Karpas-422 (cell line): ENCODE measurements around the gene LRRC8A. TPM values are rescaled to one million over a fixed set of nuclear protein-coding genes. Genes with fewer than 3 reads are reported as not detected.
"Not testable (repeated sequence)": the region's sequence is repeated elsewhere in the genome, so short reads cannot be mapped to it uniquely, and the experiment has no call there.

ENCODE experiments used
- DNase-seq: peaks from one replicate; pipeline ENCODE4 v3.0.0-alpha.2; 2015
- H2AFZ ChIP-seq: fragments of 200-600 bp; sonication (generic); 2 replicates; pipeline ENCODE4 v1.6.1; 2014; ENCODE audit warnings: antibody characterized with exemption, low read length, mixed read lengths
- H3K27ac ChIP-seq: fragments of 200-600 bp; sonication (generic); 2 replicates; pipeline ENCODE4 v1.5.1; 2014; ENCODE audit warnings: mild to moderate bottlenecking, low read length, moderate library complexity
- H3K27me3 ChIP-seq: fragments of 200-600 bp; sonication (generic); 2 replicates; pipeline ENCODE4 v1.6.1; 2014; ENCODE audit warnings: low read length, mixed read lengths
- H3K36me3 ChIP-seq: fragments of 200-600 bp; sonication (generic); 2 replicates; pipeline ENCODE4 v1.6.1; 2014; ENCODE audit warnings: low read length, mixed read lengths; ENCODE audit not compliant: insufficient read depth
- H3K4me1 ChIP-seq: fragments of 200-600 bp; sonication (generic); 2 replicates; pipeline ENCODE4 v1.6.1; 2014; ENCODE audit warnings: mild to moderate bottlenecking, low read length, mixed read lengths
- H3K4me2 ChIP-seq: fragments of 200-600 bp; sonication (generic); 2 replicates; pipeline ENCODE4 v1.6.1; 2014; ENCODE audit warnings: low read length, low read depth, mild to moderate bottlenecking; ENCODE audit not compliant: poor library complexity, severe bottlenecking
- H3K4me3 ChIP-seq: fragments of 200-600 bp; sonication (generic); 2 replicates; pipeline ENCODE4 v1.5.1; 2014; ENCODE audit warnings: mild to moderate bottlenecking, antibody characterized with exemption, low read length, mixed read lengths
- H3K79me2 ChIP-seq: fragments of 200-600 bp; sonication (generic); 2 replicates; pipeline ENCODE4 v1.6.1; 2014; ENCODE audit warnings: mild to moderate bottlenecking, low read length, mixed read lengths
- H3K9ac ChIP-seq: fragments of 200-600 bp; sonication (generic); 2 replicates; pipeline ENCODE4 v1.6.0; 2014; ENCODE audit warnings: low read length
- H3K9me2 ChIP-seq: fragments of 200-600 bp; sonication (generic), shearing (Covaris generic); replicated peaks from 2 replicates; pipeline ENCODE4 v1.6.0; 2014; ENCODE audit warnings: mild to moderate bottlenecking, low read length, moderate library complexity; ENCODE audit not compliant: insufficient read depth
- H3K9me3 ChIP-seq: fragments of 300-700, 200-600 bp; sonication (generic); 2 replicates; pipeline ENCODE4 v1.6.1; 2014; ENCODE audit warnings: low read length, mixed read lengths
- H4K20me1 ChIP-seq: fragments of 200-600 bp; sonication (generic); 2 replicates; pipeline ENCODE4 v1.6.1; 2014; ENCODE audit warnings: mild to moderate bottlenecking, antibody characterized with exemption, low read length, low read depth; ENCODE audit not compliant: insufficient read depth
- total RNA-seq: library from RNA; depleted of rRNA; stranded (reverse); fragments of >200 nt; shearing (Covaris generic); gene quantifications from 2 replicates; pipeline ENCODE4 v1.2.3, GENCODE V29; 2014; ENCODE audit warnings: low replicate concordance

The LRRC8A gene
- total RNA-seq, 1 experiment from 2014 or later, result 6.3 TPM

DNA sequence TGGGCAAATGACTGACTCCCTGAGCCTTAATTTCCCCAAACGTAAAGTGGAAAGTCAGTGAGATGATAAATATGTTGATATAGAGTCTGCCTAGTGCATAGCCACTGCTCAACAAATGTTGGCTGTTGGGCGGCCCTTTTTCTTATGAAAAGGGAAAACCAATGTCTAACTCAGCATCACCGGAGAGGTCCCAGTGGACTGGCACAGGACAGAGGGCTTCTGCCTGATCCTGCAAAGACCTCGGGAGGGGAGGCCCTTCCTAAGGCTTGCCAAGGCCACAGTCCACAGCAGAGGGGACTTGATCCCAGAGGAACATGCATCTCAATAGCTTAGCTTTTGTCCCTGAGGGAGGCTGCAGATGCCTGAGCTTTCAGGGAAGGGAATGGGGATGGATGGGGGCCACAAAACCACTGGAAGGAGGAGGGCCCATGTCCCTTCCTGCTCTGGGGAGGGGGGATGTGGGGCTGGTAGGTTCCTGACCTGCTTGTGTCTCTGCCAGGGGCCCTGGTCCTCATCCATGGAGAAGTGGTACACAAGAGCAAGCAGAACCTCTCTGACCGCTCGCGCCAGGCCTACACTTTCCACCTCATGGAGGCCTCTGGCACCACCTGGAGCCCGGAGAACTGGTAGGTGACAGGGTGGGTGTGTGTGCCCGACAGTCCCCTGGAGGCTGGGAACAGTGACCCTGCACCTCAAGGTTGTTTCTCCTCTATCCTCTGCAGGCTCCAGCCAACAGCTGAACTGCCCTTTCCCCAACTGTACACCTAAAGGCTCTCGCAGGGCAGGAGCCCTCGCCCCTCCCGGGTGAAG lies 59.2 kb downstream of the LRRC8A start:
- no peaks in the 10 kb centered on the region for H3K9me3 ChIP-seq
- DNase-seq, result no peak
- no peak overlapping the region for H3K27ac ChIP-seq
- no peaks in the 10 kb centered on the region for H3K36me3 ChIP-seq
- H3K4me3 ChIP-seq, result no peak overlapping the region
- H3K9ac ChIP-seq, result no peak overlapping the region
- H2AFZ ChIP-seq, result no peak overlapping the region
- H3K9me2 ChIP-seq, result no peaks in the 10 kb centered on the region
- no peaks in the 10 kb centered on the region for H4K20me1 ChIP-seq
- H3K27me3 ChIP-seq, result no peaks in the 10 kb centered on the region
- peaks cover 2% of the 10 kb centered on the region for H3K4me1 ChIP-seq
- peaks cover 6% of the 10 kb centered on the region for H3K79me2 ChIP-seq
- H3K4me2 ChIP-seq, result no peak overlapping the region

- Histone ChIP-seq H3K4me1 (peaks cover 18% of the 10 kb centered on the region), H3K36me3 (no peaks in the 10 kb centered on the region), H3K9ac (no peak overlapping the region), H3K9me3 (no peaks in the 10 kb centered on the region), H4K20me1 (no peaks in the 10 kb centered on the region), H3K9me2 (no peaks in the 10 kb centered on the region), H2AFZ (no peak overlapping the region), H3K27me3 (no peaks in the 10 kb centered on the region), H3K27ac (no peak overlapping the region), H3K79me2 (peaks cover 28% of the 10 kb centered on the region), H3K4me2 (no peak overlapping the region), H3K4me3 (no peak overlapping the region)
- DNase-seq, result no peak
These were observed 62.1 kb downstream of the LRRC8A start for GRCh38 chr9:128943832-128944620.

GRCh38 chr9:128944966-128945365 lies 63.0 kb downstream of the LRRC8A start:
- not testable (repeated sequence) for H3K27ac ChIP-seq, H3K4me2 ChIP-seq, H3K9me2 ChIP-seq, H3K9me3 ChIP-seq, H3K27me3 ChIP-seq, H3K9ac ChIP-seq, H3K36me3 ChIP-seq, DNase-seq, H2AFZ ChIP-seq, H3K4me3 ChIP-seq, H4K20me1 ChIP-seq
- peaks cover 19% of the 10 kb centered on the region for H3K4me1 ChIP-seq
- peaks cover 35% of the 10 kb centered on the region for H3K79me2 ChIP-seq

DNA sequence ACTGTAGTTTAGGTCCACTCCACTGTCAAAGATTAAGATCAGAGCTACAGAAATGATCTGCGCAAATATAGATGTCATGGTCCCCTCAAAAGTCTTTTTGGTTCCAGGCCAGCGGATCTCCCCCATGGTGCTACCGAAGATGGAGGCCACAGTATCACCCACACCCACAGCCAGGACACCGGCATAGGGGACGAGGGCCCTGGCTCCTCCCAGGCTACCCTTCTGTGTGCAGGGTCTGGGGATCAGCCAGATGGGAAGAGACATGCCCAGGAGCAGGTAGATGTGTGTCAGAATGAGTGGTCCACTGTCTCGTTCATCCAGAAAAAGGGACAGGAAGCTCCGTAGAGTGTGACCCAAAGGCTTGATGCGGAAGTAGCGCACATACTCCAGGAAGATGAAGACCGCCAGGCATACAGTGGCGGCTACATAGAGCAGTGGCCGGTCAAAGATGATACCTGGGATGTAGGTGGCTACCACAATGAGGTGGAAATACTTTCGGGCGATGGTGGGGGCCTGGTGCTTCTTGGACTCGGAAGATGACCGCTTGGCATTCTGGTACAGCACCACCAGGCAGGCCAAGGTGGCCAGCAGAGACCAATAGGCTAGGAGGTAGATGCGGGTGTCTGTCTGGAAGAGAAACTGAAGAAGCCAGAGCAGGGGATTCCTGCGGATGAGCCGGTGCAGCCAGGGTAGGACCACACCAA lies 64.0 kb downstream of the LRRC8A start:
- Histone ChIP-seq H3K9me3 (no peaks in the 10 kb centered on the region), H3K9ac (peak overlapping the region; percentile 97), H3K27ac (no peak overlapping the region), H3K27me3 (no peaks in the 10 kb centered on the region), H3K4me1 (peaks cover 19% of the 10 kb centered on the region), H2AFZ (no peak overlapping the region), H3K79me2 (peaks cover 35% of the 10 kb centered on the region), H4K20me1 (no peaks in the 10 kb centered on the region), H3K4me3 (peak overlapping the region; percentile 97; the same call in 1 of the 2 replicates), H3K36me3 (0 out of 2 replicates have a peak, but pooled peaks cover 3% of the 10 kb centered on the region), H3K4me2 (peak overlapping the region; percentile 98), H3K9me2 (no peaks in the 10 kb centered on the region)
- no peak for DNase-seq

DNA sequence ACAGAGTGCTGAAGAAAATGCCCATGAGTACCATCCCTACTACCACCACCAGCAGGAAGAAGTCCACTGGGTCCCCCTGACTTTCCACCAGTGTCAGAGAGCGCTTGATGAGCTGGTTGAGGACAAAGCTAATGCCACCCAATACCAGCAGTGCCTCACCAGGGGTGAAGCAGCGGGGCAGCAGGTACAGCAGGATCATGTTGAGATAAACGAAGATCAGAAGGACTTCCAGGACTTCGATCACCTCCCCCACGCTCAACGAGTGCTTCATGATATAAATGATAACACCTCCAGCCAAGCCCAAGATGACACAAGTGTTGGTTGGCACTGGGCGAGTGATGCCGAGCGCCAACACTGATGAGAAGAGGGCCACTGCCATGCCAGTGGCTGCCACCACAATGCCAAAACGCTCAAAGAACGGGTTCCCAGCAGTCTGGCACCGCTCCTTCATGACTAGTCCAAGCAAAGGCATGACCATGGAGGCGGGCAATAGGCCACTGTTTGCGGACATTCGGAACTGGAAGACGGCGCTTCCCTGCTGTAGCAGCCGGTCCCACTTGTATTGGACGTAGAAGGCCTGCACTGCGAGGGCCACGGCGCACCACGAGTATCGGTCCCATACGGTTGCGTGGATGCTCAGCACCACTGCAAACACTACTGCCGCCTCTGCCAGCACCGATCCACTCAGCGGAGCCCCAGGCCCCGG lies 64.8 kb downstream of the LRRC8A start:
- H3K36me3 ChIP-seq, result 0 out of 2 replicates have a peak, but pooled peaks cover 3% of the 10 kb centered on the region
- no peaks in the 10 kb centered on the region for H4K20me1 ChIP-seq
- no peak for DNase-seq
- H3K9me2 ChIP-seq, result no peaks in the 10 kb centered on the region
- H3K4me1 ChIP-seq, result peaks cover 19% of the 10 kb centered on the region
- peak overlapping the region; percentile 39 for H2AFZ ChIP-seq
- no peaks in the 10 kb centered on the region for H3K9me3 ChIP-seq
- peak overlapping the region; percentile 97 for H3K9ac ChIP-seq
- peak overlapping the region; percentile 98 for H3K4me2 ChIP-seq
- H3K27me3 ChIP-seq, result no peaks in the 10 kb centered on the region
- H3K4me3 ChIP-seq, result peak overlapping the region; percentile 97
- H3K27ac ChIP-seq, result no peak overlapping the region
- H3K79me2 ChIP-seq, result peaks cover 35% of the 10 kb centered on the region

DNA sequence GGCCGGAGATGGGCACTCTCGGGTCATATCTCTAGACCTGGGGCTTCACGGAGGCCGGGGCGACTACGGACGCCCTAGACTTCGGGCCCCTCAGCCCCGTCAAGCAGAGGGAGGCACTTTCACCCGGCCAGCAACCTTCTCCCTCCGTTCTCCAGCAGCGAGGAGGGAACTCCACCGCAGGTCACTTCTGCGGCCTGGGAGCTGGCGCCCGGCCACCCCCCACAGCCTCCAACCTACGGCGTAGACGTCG lies 65.3 kb downstream of the LRRC8A start:
- peak overlapping the region; percentile 98 for H3K4me2 ChIP-seq
- H3K9me3 ChIP-seq, result no peaks in the 10 kb centered on the region
- 0 out of 2 replicates have a peak, but pooled peaks cover 3% of the 10 kb centered on the region for H3K36me3 ChIP-seq
- peaks cover 19% of the 10 kb centered on the region for H3K4me1 ChIP-seq
- H3K4me3 ChIP-seq, result peak overlapping the region; percentile 97
- peak overlapping the region; percentile 97 for H3K9ac ChIP-seq
- no peak overlapping the region for H3K27ac ChIP-seq
- no peak for DNase-seq
- H3K9me2 ChIP-seq, result no peaks in the 10 kb centered on the region
- no peaks in the 10 kb centered on the region for H3K27me3 ChIP-seq
- no peaks in the 10 kb centered on the region for H4K20me1 ChIP-seq
- peak overlapping the region; percentile 39 for H2AFZ ChIP-seq
- H3K79me2 ChIP-seq, result peaks cover 35% of the 10 kb centered on the region

- H2AFZ ChIP-seq, result peak within 1 kb of the TSS; percentile 86
These were observed 65.8 kb downstream of the LRRC8A start, which contains the start of the genes DOLK and NUP188 for GRCh38 chr9:128947527-128948301. Gene DOLK, minus strand, starts transcription at chr9:128947603. Its CDS starts 300 bp downstream, at chr9:128947303. Gene NUP188, plus strand, starts transcription at chr9:128947699. Its CDS starts 21 bp downstream, at chr9:128947720.

More at GRCh38 chr9:128947527-128948301, 65.8 kb downstream of the LRRC8A start, which contains the start of the genes DOLK and NUP188:
- DNase-seq, result peak; percentile 99
- H3K4me2 ChIP-seq, result peak within 1 kb of the TSS; percentile 98
- no peaks in the 10 kb centered on the region for H3K9me2 ChIP-seq
- H3K4me3 ChIP-seq, result peak within 1 kb of the TSS; percentile 97
- H4K20me1 ChIP-seq, result no peaks in the 10 kb centered on the region
- peaks cover 35% of the 10 kb centered on the region for H3K79me2 ChIP-seq
- no peaks in the 10 kb centered on the region for H3K27me3 ChIP-seq
- peak within 1 kb of the TSS; percentile 97 for H3K9ac ChIP-seq
- peak within 1 kb of the TSS; percentile 64 for H3K27ac ChIP-seq
- no peaks in the 10 kb centered on the region for H3K9me3 ChIP-seq
- peaks cover 3% of the 10 kb centered on the region; the same call in 1 of the 2 replicates for H3K36me3 ChIP-seq
- H3K4me1 ChIP-seq, result peaks cover 19% of the 10 kb centered on the region
